ENCODE results near the gene SP9.

The SP9 gene

GRCh38 chr2:174376967-174377366 is 42.2 kb downstream of the SP9 start:
- DNase-seq (ENCODE audit: low read depth): peak; percentile 27
- no peak overlapping the region for H3K4me3 ChIP-seq (replicated peaks; ENCODE audit: low read depth, low read length)
- TF ChIP-seq CTCF (IDR thresholded peaks at IDR 0.05; ENCODE audit: low read length, missing control alignments): no peak

GRCh38 chr2:174383796-174384195 is 49.0 kb downstream of the SP9 start:
- DNase-seq (ENCODE audit: low read depth): no peak
- TF ChIP-seq CTCF (IDR thresholded peaks at IDR 0.05; ENCODE audit: low read length, missing control alignments): no peak
- no peak overlapping the region for H3K4me3 ChIP-seq (replicated peaks; ENCODE audit: low read depth, low read length)

- DNase-seq (ENCODE audit: low read depth): no peak
- no peak for TF ChIP-seq CTCF (IDR thresholded peaks at IDR 0.05; ENCODE audit: low read length, missing control alignments)
- H3K4me3 ChIP-seq (replicated peaks; ENCODE audit: low read depth, low read length): no peak overlapping the region
These were observed 50.4 kb downstream of the SP9 start for GRCh38 chr2:174385201-174385600.

All from fibroblast of pulmonary artery (primary cell).